ENCODE data around the gene CWH43. TPM values are rescaled to one million over a fixed set of nuclear protein-coding genes. Genes with fewer than 3 reads are reported as not detected.
A peak's percentile ranks its signal among the peaks of the same experiment; 100 is the strongest.

The CWH43 gene
- total RNA-seq, 1 donor from 2014 or later, result not detected

DNA sequence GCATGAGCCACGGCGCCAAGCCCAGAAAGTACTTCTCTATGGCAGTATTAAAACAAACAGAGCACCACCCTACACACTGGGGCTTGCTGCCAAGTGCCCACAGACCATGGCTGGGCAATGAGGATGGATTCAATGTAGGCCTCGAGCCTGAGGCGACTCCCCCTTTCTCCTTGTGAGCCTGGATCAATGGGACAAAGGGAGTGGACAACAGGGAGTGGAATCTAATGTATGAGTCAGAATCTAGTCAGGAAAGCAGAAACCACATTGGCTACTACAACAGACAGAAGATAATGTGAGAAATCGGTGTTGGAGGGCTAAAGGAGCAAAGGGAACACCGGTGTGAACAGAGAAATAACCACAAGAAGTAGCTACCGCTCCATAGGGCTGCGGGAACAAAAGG is 41.8 kb upstream of the CWH43 start:
- TF ChIP-seq, protein P1, sequence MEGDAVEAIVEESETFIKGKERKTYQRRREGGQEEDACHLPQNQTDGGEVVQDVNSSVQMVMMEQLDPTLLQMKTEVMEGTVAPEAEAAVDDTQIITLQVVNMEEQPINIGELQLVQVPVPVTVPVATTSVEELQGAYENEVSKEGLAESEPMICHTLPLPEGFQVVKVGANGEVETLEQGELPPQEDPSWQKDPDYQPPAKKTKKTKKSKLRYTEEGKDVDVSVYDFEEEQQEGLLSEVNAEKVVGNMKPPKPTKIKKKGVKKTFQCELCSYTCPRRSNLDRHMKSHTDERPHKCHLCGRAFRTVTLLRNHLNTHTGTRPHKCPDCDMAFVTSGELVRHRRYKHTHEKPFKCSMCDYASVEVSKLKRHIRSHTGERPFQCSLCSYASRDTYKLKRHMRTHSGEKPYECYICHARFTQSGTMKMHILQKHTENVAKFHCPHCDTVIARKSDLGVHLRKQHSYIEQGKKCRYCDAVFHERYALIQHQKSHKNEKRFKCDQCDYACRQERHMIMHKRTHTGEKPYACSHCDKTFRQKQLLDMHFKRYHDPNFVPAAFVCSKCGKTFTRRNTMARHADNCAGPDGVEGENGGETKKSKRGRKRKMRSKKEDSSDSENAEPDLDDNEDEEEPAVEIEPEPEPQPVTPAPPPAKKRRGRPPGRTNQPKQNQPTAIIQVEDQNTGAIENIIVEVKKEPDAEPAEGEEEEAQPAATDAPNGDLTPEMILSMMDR (conservative IDR thresholded peaks at IDR 0.05), result no peak
- H3K4me3 Mint-ChIP-seq, result no peak overlapping the region
- no peaks in the 10 kb centered on the region for H3K4me1 Mint-ChIP-seq (ENCODE audit: unreplicated experiment)
- peaks cover 12% of the 10 kb centered on the region for H3K27me3 Mint-ChIP-seq
- H3K9me3 Mint-ChIP-seq, result no peaks in the 10 kb centered on the region
- no peak for DNase-seq (ENCODE audit: extremely low spot score, unreplicated experiment)
- H3K27ac Mint-ChIP-seq, result peak overlapping the region; percentile 41
- H3K36me3 Mint-ChIP-seq, result no peaks in the 10 kb centered on the region

DNA sequence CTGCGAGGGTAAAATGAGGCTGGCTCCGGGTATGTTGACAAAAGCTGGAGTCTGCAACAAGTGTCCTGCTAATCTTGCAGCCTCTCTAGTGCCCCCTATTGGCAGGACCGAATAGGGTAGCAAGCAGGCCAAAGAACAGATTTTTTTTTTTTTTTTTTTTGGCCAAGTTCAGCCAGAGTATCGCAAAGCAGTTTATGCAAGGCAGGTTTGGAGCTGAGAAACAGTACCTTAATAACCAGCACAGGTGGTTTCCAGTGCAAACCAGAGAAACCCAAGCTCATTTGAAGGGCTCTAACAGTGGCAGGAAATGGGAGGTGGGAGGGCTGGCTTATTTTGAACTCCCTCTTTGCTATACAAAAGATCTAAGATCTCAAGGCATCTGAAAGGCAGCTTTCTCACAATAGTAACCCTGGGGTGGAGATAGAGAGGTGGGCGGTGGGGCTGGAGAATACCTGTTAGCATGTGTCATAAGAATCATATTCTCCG is 41.3 kb upstream of the CWH43 start:
- TF ChIP-seq, protein P1 (conservative IDR thresholded peaks at IDR 0.05), result peak; percentile 57
- Mint-ChIP-seq H3K27me3 (peaks cover 12% of the 10 kb centered on the region), H3K27ac (no peak overlapping the region), H3K36me3 (no peaks in the 10 kb centered on the region), H3K9me3 (no peaks in the 10 kb centered on the region), H3K4me3 (no peak overlapping the region), H3K4me1 (ENCODE audit: unreplicated experiment) (no peaks in the 10 kb centered on the region)
- DNase-seq (ENCODE audit: extremely low spot score, unreplicated experiment), result no peak

DNA sequence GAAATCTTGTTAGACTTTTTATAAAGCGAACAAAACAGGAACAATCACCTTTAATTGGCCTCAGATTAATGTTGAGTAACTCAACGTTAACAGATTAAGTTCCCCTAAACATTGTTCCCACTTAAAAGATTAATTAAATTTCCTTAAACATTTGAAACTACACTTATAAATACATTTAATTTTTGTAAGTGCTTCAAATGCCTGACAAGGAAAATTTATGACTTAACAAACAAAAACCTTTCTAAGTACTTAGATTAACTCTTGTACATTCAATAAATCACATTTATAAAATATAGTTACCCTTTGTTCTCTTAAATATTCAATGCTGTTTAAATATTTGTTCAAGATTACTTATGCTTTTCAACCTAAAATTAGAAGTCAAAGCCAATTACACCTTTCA is 40.1 kb upstream of the CWH43 start:
- DNase-seq (ENCODE audit: extremely low spot score, unreplicated experiment), result no peak
- TF ChIP-seq, protein P1 (conservative IDR thresholded peaks at IDR 0.05), result no peak
- H3K27ac Mint-ChIP-seq, result no peak overlapping the region
- H3K27me3 Mint-ChIP-seq, result peaks cover 14% of the 10 kb centered on the region
- H3K36me3 Mint-ChIP-seq, result no peaks in the 10 kb centered on the region
- no peaks in the 10 kb centered on the region for H3K9me3 Mint-ChIP-seq
- H3K4me1 Mint-ChIP-seq (ENCODE audit: unreplicated experiment), result no peaks in the 10 kb centered on the region
- no peak overlapping the region for H3K4me3 Mint-ChIP-seq

DNA sequence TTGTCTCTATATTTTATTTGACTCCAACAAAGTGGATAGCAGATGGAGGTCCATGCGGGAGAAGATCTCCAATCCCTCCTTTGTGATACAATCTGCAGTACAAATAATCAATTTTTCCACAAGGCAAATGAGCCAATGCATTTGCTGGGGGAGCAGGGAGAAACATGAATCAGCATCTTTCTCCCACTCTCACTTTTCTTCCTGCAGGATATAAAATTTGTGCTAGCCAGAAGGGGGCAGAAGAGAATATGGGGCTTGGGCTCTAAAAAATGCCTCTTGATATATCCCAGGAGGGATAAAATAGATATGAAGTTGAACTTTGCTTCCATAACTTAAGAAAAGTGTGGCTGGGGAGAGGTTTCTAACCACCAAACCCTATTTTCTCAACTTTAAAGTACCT is 38.3 kb upstream of the CWH43 start:
- H3K27ac Mint-ChIP-seq, result no peak overlapping the region
- TF ChIP-seq, protein P1 (conservative IDR thresholded peaks at IDR 0.05), result no peak
- peaks cover 6% of the 10 kb centered on the region for H3K27me3 Mint-ChIP-seq
- no peaks in the 10 kb centered on the region for H3K9me3 Mint-ChIP-seq
- H3K36me3 Mint-ChIP-seq, result no peaks in the 10 kb centered on the region
- H3K4me3 Mint-ChIP-seq, result no peak overlapping the region
- DNase-seq (ENCODE audit: extremely low spot score, unreplicated experiment), result no peak
- no peaks in the 10 kb centered on the region for H3K4me1 Mint-ChIP-seq (ENCODE audit: unreplicated experiment)

DNA sequence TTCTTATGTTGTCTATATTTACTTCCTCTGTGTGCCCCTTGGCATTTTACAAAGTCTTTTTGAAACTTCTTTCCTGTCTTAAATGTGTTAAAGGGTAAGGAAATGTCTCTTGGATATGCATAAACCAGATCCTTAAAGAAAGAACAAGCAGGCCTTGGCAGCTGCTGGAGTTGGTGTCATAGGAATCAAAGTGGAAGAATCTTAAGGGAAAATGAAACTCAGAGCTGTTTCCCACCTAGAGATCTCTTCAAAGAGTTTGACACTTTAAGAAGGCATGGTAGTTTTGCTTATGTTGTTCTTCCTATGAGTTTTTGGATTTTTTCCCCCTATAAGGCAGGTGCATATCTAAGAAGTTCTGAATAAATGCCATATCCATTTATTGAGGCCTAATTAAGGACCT is 37.0 kb upstream of the CWH43 start:
- Mint-ChIP-seq H3K4me1 (ENCODE audit: unreplicated experiment) (no peaks in the 10 kb centered on the region), H3K4me3 (no peak overlapping the region), H3K9me3 (no peaks in the 10 kb centered on the region), H3K27me3 (peaks cover 3% of the 10 kb centered on the region), H3K27ac (no peak overlapping the region), H3K36me3 (no peaks in the 10 kb centered on the region)
- DNase-seq (ENCODE audit: extremely low spot score, unreplicated experiment), result no peak
- TF ChIP-seq, protein P1 (conservative IDR thresholded peaks at IDR 0.05), result no peak
